Choroid plexus epithelial cell (primary cell): ENCODE measurements around the gene RSAD2.
"Not testable (repeated sequence)": the region's sequence is repeated elsewhere in the genome, so short reads cannot be mapped to it uniquely, and the experiment has no call there.

Experiments used
- DNase-seq: peaks from one replicate; pipeline ENCODE4 v3.0.0-alpha.2; 2010; ENCODE audit warnings: low read depth
- H3K4me3 ChIP-seq: 2 replicates; pipeline ENCODE4 v1.5.1; 2011; ENCODE audit warnings: low read depth, mild to moderate bottlenecking, control low read depth, low read length, moderate library complexity
- CTCF ChIP-seq: conservative IDR thresholded peaks from 2 replicates; pipeline ENCODE4 v1.5.1; 2011; ENCODE audit warnings: low read depth, mild to moderate bottlenecking, control low read depth, inconsistent platforms, low read length, moderate library complexity

The RSAD2 gene

GRCh38 chr2:6934758-6935651 is 57.4 kb downstream of the RSAD2 start:
- no peak for DNase-seq
- no peak overlapping the region for H3K4me3 ChIP-seq
- no peak for TF ChIP-seq CTCF

DNA sequence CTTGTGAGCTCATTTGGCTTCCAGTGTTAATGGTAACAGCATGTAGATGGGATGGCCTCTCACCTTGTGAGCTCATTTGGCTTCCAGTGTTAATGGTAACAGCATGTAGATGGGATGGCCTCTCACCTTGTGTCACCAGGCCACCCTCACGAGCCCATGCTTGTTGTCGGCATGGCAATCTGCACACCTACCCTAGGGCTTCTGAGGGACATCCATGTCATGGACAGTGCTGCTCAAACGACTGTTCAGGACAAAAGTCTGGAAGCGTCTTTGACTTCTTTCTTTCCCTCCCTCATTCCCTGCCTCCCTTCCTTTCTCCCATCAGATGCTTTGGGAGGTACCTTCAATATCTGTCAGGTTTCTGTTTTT is 58.1 kb downstream of the RSAD2 start:
- DNase-seq, H3K4me3 ChIP-seq: not testable (repeated sequence)

GRCh38 chr2:6937157-6937556 is 59.6 kb downstream of the RSAD2 start:
- TF ChIP-seq CTCF: no peak
- no peak for DNase-seq
- H3K4me3 ChIP-seq: no peak overlapping the region

- H3K4me3 ChIP-seq: no peak overlapping the region
- DNase-seq: no peak
- TF ChIP-seq CTCF: no peak
Observed at GRCh38 chr2:6937582-6937981, 60.0 kb downstream of the RSAD2 start.

- no peak overlapping the region for H3K4me3 ChIP-seq
- TF ChIP-seq CTCF: no peak
- DNase-seq: no peak
Observed at GRCh38 chr2:6939071-6939470, 61.5 kb downstream of the RSAD2 start.

- no peak overlapping the region for H3K4me3 ChIP-seq
- no peak for TF ChIP-seq CTCF
- no peak for DNase-seq
Observed at GRCh38 chr2:6940820-6941219, 63.2 kb downstream of the RSAD2 start.

GRCh38 chr2:6941299-6942046 is 63.9 kb downstream of the RSAD2 start:
- DNase-seq: no peak
- TF ChIP-seq CTCF: no peak
- no peak overlapping the region for H3K4me3 ChIP-seq
